Mucosa of rectum (tissue), 2 donors: ENCODE results near the gene ZFY.

Experiments
- H3K27ac ChIP-seq, 2 donors: one replicate each; pipeline ENCODE4 v1.7.0; 2013; ENCODE audit warnings: inconsistent platforms in 2 of 2, low read depth in 2 of 2, low read length in 2 of 2
- H3K27me3 ChIP-seq, 2 donors: one replicate each; pipeline ENCODE4 v1.7.0; 2013; ENCODE audit warnings: low read length in 2 of 2; ENCODE audit not compliant: control insufficient read depth in 2 of 2, insufficient read depth in 2 of 2
- H3K36me3 ChIP-seq, 2 donors: one replicate each; pipeline ENCODE4 v1.7.0; 2013; ENCODE audit warnings: low read length in 2 of 2; ENCODE audit not compliant: control insufficient read depth in 2 of 2, insufficient read depth in 2 of 2
- H3K4me1 ChIP-seq, 2 donors: one replicate each; pipeline ENCODE4 v1.7.0; 2013; ENCODE audit warnings: low read length in 2 of 2, mild to moderate bottlenecking in 1 of 2; ENCODE audit not compliant: control insufficient read depth in 2 of 2, insufficient read depth in 2 of 2
- H3K4me3 ChIP-seq, 2 donors: one replicate each; pipeline ENCODE4 v1.7.0; 2013; ENCODE audit warnings: low read length in 2 of 2
- H3K9ac ChIP-seq, 2 donors: one replicate each; pipeline ENCODE4 v1.7.0; 2013; ENCODE audit warnings: low read length in 2 of 2, low read depth in 1 of 2, mild to moderate bottlenecking in 1 of 2
- H3K9me3 ChIP-seq, 2 donors: one replicate each; pipeline ENCODE4 v1.7.0; 2013; ENCODE audit warnings: low read length in 2 of 2; ENCODE audit not compliant: control insufficient read depth in 2 of 2
- donor health status: healthy.
- donor health status: Normal muscosa, but diverticular disease.

ZFY gene

GRCh38 chrY:2934861-2935715, at the start of gene ZFY:
Gene ZFY (plus strand): TSS chrY:2935381. CDS start chrY:2953937, 18,556 bp downstream.
- Histone ChIP-seq H3K4me1 (no peaks in the 10 kb centered on the region), H3K9ac (no peak within 1 kb of the TSS), H3K27ac (no peak within 1 kb of the TSS), H3K27me3 (no peaks in the 10 kb centered on the region), H3K9me3 (no peaks in the 10 kb centered on the region), H3K36me3 (no peaks in the 10 kb centered on the region), H3K4me3 (no peak within 1 kb of the TSS)

- Histone ChIP-seq H3K9ac (no peak overlapping the region), H3K27me3 (no peaks in the 10 kb centered on the region)
Observed at GRCh38 chrY:2885880-2886279, 49.3 kb upstream of the ZFY start.

GRCh38 chrY:2887386-2887785, 47.8 kb upstream of the ZFY start:
- H3K27ac ChIP-seq, result no peak overlapping the region
- no peaks in the 10 kb centered on the region for H3K9me3 ChIP-seq
- H3K36me3 ChIP-seq, result no peaks in the 10 kb centered on the region
- H3K4me3 ChIP-seq, result no peak overlapping the region
- H3K9ac ChIP-seq, result no peak overlapping the region
- no peaks in the 10 kb centered on the region for H3K27me3 ChIP-seq
- no peaks in the 10 kb centered on the region for H3K4me1 ChIP-seq

More at GRCh38 chrY:2885880-2886279, 49.3 kb upstream of the ZFY start:
- Histone ChIP-seq H3K36me3 (no peaks in the 10 kb centered on the region), H3K4me1 (no peaks in the 10 kb centered on the region), H3K4me3 (no peak overlapping the region), H3K9me3 (no peaks in the 10 kb centered on the region), H3K27ac (no peak overlapping the region)

- Histone ChIP-seq H3K36me3 (no peaks in the 10 kb centered on the region), H3K27ac (no peak overlapping the region), H3K9me3 (no peaks in the 10 kb centered on the region), H3K9ac (no peak overlapping the region), H3K4me3 (no peak overlapping the region), H3K27me3 (no peaks in the 10 kb centered on the region), H3K4me1 (no peaks in the 10 kb centered on the region)
Observed at GRCh38 chrY:2887955-2888354, 47.2 kb upstream of the ZFY start.

GRCh38 chrY:2893471-2893870, 41.7 kb upstream of the ZFY start:
- H3K36me3 ChIP-seq, result no peaks in the 10 kb centered on the region
- no peaks in the 10 kb centered on the region for H3K9me3 ChIP-seq
- no peak overlapping the region for H3K4me3 ChIP-seq
- no peaks in the 10 kb centered on the region for H3K4me1 ChIP-seq
- no peaks in the 10 kb centered on the region for H3K27me3 ChIP-seq
- H3K9ac ChIP-seq, result no peak overlapping the region
- H3K27ac ChIP-seq, result no peak overlapping the region

DNA sequence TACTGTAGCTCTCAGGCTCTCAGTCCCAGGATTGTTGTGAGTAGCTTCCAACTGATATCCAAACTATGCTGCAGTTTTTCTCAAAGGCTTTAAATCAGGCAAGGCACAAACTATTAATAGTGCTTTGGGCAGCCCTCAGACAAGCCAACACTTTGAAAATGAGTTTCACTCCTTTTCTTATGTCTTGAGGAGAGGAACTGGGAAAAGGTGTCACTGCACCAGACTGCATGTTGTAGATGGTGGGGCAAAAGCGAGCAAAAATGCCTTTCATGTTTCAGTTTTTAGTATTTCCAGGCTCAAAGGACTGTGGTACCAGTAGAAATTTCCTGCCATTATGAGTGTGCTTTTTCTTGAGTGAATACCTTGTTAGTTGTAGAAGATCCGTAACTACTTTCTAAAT, 39.1 kb upstream of the ZFY start:
- Histone ChIP-seq H3K27me3 (no peaks in the 10 kb centered on the region), H3K36me3 (no peaks in the 10 kb centered on the region), H3K4me3 (no peak overlapping the region), H3K27ac (no peak overlapping the region), H3K9me3 (no peaks in the 10 kb centered on the region), H3K4me1 (no peaks in the 10 kb centered on the region), H3K9ac (no peak overlapping the region)

- Histone ChIP-seq H3K9ac (no peak overlapping the region), H3K36me3 (no peaks in the 10 kb centered on the region), H3K4me1 (no peaks in the 10 kb centered on the region), H3K9me3 (no peaks in the 10 kb centered on the region), H3K27ac (no peak overlapping the region), H3K4me3 (no peak overlapping the region), H3K27me3 (no peaks in the 10 kb centered on the region)
Observed at GRCh38 chrY:2907356-2907755, 27.8 kb upstream of the ZFY start.

DNA sequence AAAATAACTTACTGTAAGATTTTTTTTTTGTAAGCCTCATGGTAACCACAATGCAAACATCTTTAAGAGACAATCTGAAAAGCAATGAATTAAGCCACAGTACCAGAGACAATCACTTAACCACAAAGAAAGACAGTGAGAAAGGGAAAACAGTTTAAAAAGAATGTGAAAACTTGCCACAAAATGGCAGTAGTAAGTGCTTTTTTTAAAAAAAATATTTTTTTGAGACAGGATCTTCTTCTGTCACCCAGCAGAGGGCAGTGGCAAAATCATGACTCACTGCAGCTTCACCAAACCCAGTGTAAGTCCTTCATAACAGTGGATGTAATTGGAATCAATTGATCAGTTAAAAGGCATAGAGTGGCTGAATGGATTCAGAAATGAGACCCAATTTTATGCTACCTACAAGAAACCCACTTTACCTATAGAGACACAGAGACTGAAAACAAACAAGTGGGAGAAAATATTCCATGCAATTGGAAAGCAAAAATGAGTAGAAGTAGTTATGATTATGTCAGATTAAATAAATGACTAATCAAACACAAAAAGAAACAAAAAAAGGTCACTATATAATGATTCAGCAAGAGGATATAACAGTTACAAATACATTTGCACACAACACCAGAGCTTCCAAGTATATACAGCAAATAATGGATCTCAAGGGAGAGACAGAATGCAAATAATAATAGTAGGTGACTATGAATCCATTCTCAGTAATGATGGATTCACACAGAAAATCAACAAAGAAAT, 21.9 kb upstream of the ZFY start:
- Histone ChIP-seq H3K27ac (no peak overlapping the region), H3K4me1 (no peaks in the 10 kb centered on the region), H3K36me3 (no peaks in the 10 kb centered on the region), H3K27me3 (no peaks in the 10 kb centered on the region), H3K4me3 (no peak overlapping the region), H3K9me3 (no peaks in the 10 kb centered on the region), H3K9ac (no peak overlapping the region)

- H3K27ac ChIP-seq, result no peak overlapping the region
- H3K27me3 ChIP-seq, result no peaks in the 10 kb centered on the region
- H3K9me3 ChIP-seq, result no peaks in the 10 kb centered on the region
- H3K36me3 ChIP-seq, result no peaks in the 10 kb centered on the region
- H3K9ac ChIP-seq, result no peak overlapping the region
- H3K4me3 ChIP-seq, result no peak overlapping the region
- H3K4me1 ChIP-seq, result no peaks in the 10 kb centered on the region
Observed at GRCh38 chrY:2934078-2934477, 1.1 kb upstream of the ZFY start.

- H3K4me3 ChIP-seq, result no peak overlapping the region
- no peaks in the 10 kb centered on the region for H3K27me3 ChIP-seq
- no peaks in the 10 kb centered on the region for H3K4me1 ChIP-seq
- no peaks in the 10 kb centered on the region for H3K36me3 ChIP-seq
- no peaks in the 10 kb centered on the region for H3K9me3 ChIP-seq
- no peak overlapping the region for H3K9ac ChIP-seq
- no peak overlapping the region for H3K27ac ChIP-seq
Observed at GRCh38 chrY:2935716-2936435, 695 bp downstream of the ZFY start.
